ENCODE measurements around the gene CEMP1. TPM values are rescaled to one million over a fixed set of nuclear protein-coding genes. Genes with fewer than 3 reads are reported as not detected.

Gene CEMP1
- total and polyA plus RNA-seq, 2 donors (not counting 1 experiment from before 2014, with no cell fraction given) = 0.66 to 2.3 TPM

- H4K20me1 ChIP-seq (ENCODE audit: control insufficient read depth, insufficient read depth, low read length, poor library complexity, severe bottlenecking) = peaks cover 42% of the 10 kb centered on the region
- peak within 1 kb of the TSS; percentile 75 to 96 (median 82) for H3K4me3 ChIP-seq (ENCODE audit: control extremely low read depth in 1 of 5, extremely low read depth in 1 of 5, insufficient read depth in 1 of 5, low read depth in 2 of 5, low read length in 4 of 5)
- no peaks in the 10 kb centered on the region for H3K27me3 ChIP-seq (replicated peaks in 1 of 4; ENCODE audit: control extremely low read depth in 1 of 4, control insufficient read depth in 3 of 4, insufficient read depth in 4 of 4, low read length in 3 of 4)
- Mint-ChIP-seq H3K4me1 (peaks cover 80% of the 10 kb centered on the region), H3K9me3 (ENCODE audit: insufficient read depth) (no peaks in the 10 kb centered on the region), H3K4me3 (peak within 1 kb of the TSS; percentile 96), H3K27me3 (no peaks in the 10 kb centered on the region), H3K27ac (peak within 1 kb of the TSS; percentile 99)
- H3K36me3 ChIP-seq (replicated peaks in 1 of 2; ENCODE audit: control extremely low read depth in 1 of 2, control insufficient read depth in 1 of 2, extremely low read depth in 1 of 2, insufficient read depth in 2 of 2, low read length in 1 of 2) = peaks cover 0 to 12% of the 10 kb centered on the region in 2 experiments
- peaks cover 75% of the 10 kb centered on the region for H3K79me2 ChIP-seq (ENCODE audit: control insufficient read depth, insufficient read depth, low read length)
- ChIA-PET CTCF (interaction anchor here (1.0 to 2.0 kb wide), 3 partner anchors 12 to 319 kb away, joined by 4 to 8 read pairs (median 5); no protein-coding TSS in a partner anchor), POLR2A (interaction anchor here (0.6 to 3.7 kb wide), 4 partner anchors 18 to 358 kb away, joined by 3 to 25 read pairs (median 3); partner anchors contain the start of genes CEMP1, ECI1, PDPK1 and TRAF7)
- peak; percentile 98 for DNase-seq
- peak; percentile 80 for ATAC-seq (ENCODE audit: low read depth)
- intact Hi-C loops (cut with micrococcal nuclease) = loop anchor here (1.0 kb wide), 5 partner anchors 19 to 358 kb away; partner anchors contain the start of genes MLST8 and TRAF7
- under 1% methylated on average over 122 of the region's 122 CpGs for WGBS (ENCODE audit: insufficient coverage)
- peak within 1 kb of the TSS; percentile 63 for H2AFZ ChIP-seq (ENCODE audit: insufficient read depth, low read depth, low read length, poor library complexity, severe bottlenecking)
- no peak for TF ChIP-seq CTCF (IDR thresholded peaks at IDR 0.05)
- TF ChIP-seq EZH2 (IDR thresholded peaks at IDR 0.05; ENCODE audit: borderline replicate concordance, insufficient read depth, low read depth, low read length, poor library complexity, severe bottlenecking) = no peak
- peak within 1 kb of the TSS; percentile 94 to 99 for H3K27ac ChIP-seq (ENCODE audit: low read length in 2 of 2)
- H3K4me2 ChIP-seq (replicated peaks; ENCODE audit: low read depth, low read length, poor library complexity, severe bottlenecking) = peak within 1 kb of the TSS; percentile 91
- no peaks in the 10 kb centered on the region for H3K9me3 ChIP-seq (ENCODE audit: control extremely low read depth in 1 of 3, control insufficient read depth in 2 of 3, insufficient read depth in 1 of 3, low read length in 2 of 3)
- H3K4me1 ChIP-seq (ENCODE audit: control insufficient read depth in 2 of 2, insufficient read depth in 2 of 2, low read length in 2 of 2) = peaks cover 79 to 88% of the 10 kb centered on the region in 2 donors
- peak within 1 kb of the TSS; percentile 98 for H3K9ac ChIP-seq (ENCODE audit: low read length)
Observed at GRCh38 chr16:2513405-2514332, 17.5 kb downstream of the CEMP1 start, which contains the start of gene ATP6V0C. ATP6V0C (plus strand) TSS chr16:2513952; CDS start chr16:2514104, 152 bp downstream.
